ENCODE measurements around the gene FAM53A.

Gene FAM53A

DNA sequence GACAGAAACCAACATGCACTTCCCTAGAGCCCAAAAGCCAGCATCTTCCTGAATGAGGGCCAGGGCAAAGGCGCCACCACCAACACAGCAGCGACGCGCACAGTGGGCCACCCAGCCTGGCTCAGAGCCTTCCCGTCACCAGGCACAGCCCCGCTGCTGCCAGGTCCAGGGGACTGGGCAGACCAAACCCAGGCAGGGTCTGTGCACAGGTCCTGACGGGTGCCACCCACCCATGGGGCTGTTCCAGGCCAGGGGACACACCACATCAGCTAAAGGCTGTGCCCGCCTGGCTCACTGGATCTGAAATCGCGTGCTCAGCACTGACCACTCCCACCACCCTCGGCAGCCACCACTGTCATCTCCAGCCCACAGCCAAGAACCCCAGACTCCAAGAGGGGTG is 13.8 kb downstream of the FAM53A start:
- TF ChIP-seq, protein P1, sequence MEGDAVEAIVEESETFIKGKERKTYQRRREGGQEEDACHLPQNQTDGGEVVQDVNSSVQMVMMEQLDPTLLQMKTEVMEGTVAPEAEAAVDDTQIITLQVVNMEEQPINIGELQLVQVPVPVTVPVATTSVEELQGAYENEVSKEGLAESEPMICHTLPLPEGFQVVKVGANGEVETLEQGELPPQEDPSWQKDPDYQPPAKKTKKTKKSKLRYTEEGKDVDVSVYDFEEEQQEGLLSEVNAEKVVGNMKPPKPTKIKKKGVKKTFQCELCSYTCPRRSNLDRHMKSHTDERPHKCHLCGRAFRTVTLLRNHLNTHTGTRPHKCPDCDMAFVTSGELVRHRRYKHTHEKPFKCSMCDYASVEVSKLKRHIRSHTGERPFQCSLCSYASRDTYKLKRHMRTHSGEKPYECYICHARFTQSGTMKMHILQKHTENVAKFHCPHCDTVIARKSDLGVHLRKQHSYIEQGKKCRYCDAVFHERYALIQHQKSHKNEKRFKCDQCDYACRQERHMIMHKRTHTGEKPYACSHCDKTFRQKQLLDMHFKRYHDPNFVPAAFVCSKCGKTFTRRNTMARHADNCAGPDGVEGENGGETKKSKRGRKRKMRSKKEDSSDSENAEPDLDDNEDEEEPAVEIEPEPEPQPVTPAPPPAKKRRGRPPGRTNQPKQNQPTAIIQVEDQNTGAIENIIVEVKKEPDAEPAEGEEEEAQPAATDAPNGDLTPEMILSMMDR (IDR thresholded peaks at IDR 0.05; ENCODE audit: low read depth, low read length), result no peak
- Histone ChIP-seq H3K4me1 (peaks cover 6% of the 10 kb centered on the region), H3K9me3 (no peaks in the 10 kb centered on the region), H3K27me3 (no peaks in the 10 kb centered on the region), H3K4me3 (ENCODE audit: low read depth, low read length) (no peak overlapping the region), H3K36me3 (no peaks in the 10 kb centered on the region)
- DNase-seq, result no peak

DNA sequence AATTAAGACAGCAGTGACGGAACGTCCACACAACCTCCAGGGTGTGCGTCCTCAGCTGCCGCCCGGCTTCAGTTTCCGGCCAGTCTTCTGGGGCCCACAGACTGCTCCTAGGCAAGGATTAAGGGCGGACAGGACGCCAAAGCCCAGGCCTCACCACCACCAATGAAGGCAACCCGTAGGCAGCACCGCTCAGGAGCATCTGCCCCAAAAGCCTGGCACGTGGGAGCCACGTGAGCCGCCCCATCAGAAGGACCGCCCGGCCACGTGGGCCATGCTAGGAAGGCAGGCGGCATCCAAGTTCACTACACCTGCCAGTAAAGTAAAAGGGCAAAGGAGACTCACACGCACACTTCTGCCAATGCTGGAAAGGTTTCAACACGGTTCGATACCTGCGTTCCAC is 14.3 kb downstream of the FAM53A start:
- TF ChIP-seq, protein P1 (IDR thresholded peaks at IDR 0.05; ENCODE audit: low read depth, low read length), result no peak
- H3K27me3 ChIP-seq, result no peaks in the 10 kb centered on the region
- H3K4me3 ChIP-seq (ENCODE audit: low read depth, low read length), result no peak overlapping the region
- no peak for DNase-seq
- H3K4me1 ChIP-seq, result peaks cover 6% of the 10 kb centered on the region
- no peaks in the 10 kb centered on the region for H3K36me3 ChIP-seq
- H3K9me3 ChIP-seq, result no peaks in the 10 kb centered on the region

DNA sequence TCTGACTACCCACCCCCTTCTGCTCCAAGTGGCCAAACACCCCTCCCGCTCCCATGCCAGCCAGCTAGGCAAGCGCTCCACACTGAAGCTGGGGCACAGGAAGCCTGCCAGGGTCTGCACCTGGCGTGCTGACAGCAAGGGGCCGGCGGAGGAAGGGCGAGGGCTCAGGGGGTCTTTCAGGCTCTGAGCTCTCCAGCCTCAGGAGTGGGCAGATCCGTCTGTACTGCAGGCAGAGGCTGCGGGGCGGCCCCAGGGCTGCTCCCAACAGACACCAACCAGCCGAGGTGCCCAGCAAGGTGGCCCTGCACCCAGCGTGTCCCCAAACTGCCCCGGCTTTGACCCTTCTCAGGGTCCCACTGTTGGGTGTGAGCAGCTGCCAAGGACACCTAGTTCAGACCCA is 14.8 kb downstream of the FAM53A start:
- DNase-seq, result no peak
- no peaks in the 10 kb centered on the region for H3K27me3 ChIP-seq

DNA sequence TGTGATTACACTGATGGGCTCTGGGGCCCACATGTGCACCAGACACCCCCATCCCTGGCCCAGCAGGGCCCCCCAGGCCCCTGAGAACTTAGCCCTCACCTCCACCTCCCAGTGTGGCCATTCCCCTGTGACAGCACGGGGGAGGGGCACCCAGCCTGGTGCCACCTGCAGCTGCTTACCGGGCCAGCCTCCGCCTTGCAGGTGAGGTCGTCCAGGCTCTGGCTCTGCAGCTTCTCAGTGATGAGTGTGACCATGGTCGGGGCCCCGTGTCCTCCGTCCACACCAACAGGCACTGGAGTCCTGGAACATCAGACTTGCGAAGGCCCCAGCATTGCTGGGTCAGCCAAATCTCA is 15.6 kb downstream of the FAM53A start:
- no peak for DNase-seq
- Histone ChIP-seq H3K27me3 (no peaks in the 10 kb centered on the region), H3K4me1 (no peaks in the 10 kb centered on the region; the same call in 1 of the 2 replicates), H3K36me3 (no peaks in the 10 kb centered on the region), H3K9me3 (no peaks in the 10 kb centered on the region), H3K4me3 (ENCODE audit: low read depth, low read length) (no peak overlapping the region)
- TF ChIP-seq, protein P1 (IDR thresholded peaks at IDR 0.05; ENCODE audit: low read depth, low read length), result no peak

More for the DNA sequence above, 14.8 kb downstream of the FAM53A start:
- no peaks in the 10 kb centered on the region for H3K9me3 ChIP-seq
- TF ChIP-seq, protein P1 (IDR thresholded peaks at IDR 0.05; ENCODE audit: low read depth, low read length), result no peak
- H3K36me3 ChIP-seq, result no peaks in the 10 kb centered on the region
- no peak overlapping the region for H3K4me3 ChIP-seq (ENCODE audit: low read depth, low read length)
- H3K4me1 ChIP-seq, result peaks cover 6% of the 10 kb centered on the region

DNA sequence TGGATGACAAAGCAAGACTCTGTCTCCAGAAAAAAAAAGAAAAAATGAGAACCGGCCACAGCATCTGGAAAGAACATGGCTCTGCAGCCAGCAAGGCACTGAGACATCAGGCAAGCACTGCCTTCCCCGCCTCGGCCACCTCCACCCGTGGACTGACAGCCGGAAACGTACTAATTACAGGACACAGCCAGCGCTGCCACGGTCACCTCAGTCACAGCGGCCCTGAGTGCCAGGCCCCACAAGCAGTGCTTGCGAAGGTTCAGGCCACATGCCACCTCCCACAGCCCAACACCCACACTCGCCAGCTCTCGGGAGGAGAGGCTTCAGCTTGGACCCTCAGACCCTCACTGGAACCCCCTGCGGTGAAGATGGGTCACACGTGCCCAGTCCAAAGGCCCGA is 16.8 kb downstream of the FAM53A start:
- H3K4me1 ChIP-seq, result no peaks in the 10 kb centered on the region
- no peak overlapping the region for H3K4me3 ChIP-seq (ENCODE audit: low read depth, low read length)
- H3K9me3 ChIP-seq, result no peaks in the 10 kb centered on the region
- TF ChIP-seq, protein P1 (IDR thresholded peaks at IDR 0.05; ENCODE audit: low read depth, low read length), result no peak
- H3K36me3 ChIP-seq, result no peaks in the 10 kb centered on the region
- DNase-seq, result no peak
- H3K27me3 ChIP-seq, result no peaks in the 10 kb centered on the region

DNA sequence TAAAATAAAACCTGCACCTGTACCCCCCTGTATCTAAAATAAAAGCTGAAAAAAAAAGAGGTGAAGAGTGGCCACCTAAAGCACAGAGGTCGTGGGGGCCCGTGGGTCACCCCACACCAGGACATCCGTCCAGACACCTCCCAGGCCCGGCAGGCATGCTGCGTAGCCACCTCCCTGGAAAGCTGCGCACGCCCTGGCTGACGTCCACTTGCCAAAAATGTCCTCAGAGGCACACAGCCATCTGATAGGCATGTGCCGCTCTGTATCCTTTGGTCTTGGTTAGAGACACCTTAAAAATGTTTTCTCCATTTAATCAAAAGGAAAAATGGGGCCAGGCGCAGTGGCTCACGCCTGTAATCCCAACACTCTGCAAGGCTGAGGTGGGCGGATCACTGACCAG is 17.7 kb downstream of the FAM53A start:
- H3K9me3 ChIP-seq, result no peaks in the 10 kb centered on the region
- no peak for DNase-seq
- TF ChIP-seq, protein P1 (IDR thresholded peaks at IDR 0.05; ENCODE audit: low read depth, low read length), result no peak
- H3K36me3 ChIP-seq, result no peaks in the 10 kb centered on the region
- H3K4me3 ChIP-seq (ENCODE audit: low read depth, low read length), result no peak overlapping the region
- no peaks in the 10 kb centered on the region for H3K27me3 ChIP-seq
- H3K4me1 ChIP-seq, result no peaks in the 10 kb centered on the region
